Central memory CD8-positive, alpha-beta T cell (primary cell): Measurements from ENCODE around the gene NEB.
"Not testable (repeated sequence)": the region's sequence is repeated elsewhere in the genome, so short reads cannot be mapped to it uniquely, and the experiment has no call there.

ENCODE experiments used
- ATAC-seq: fragments of 150-1000 bp; cut with Tn5 transposase; replicated peaks from 2 replicates; pipeline ENCODE4 v1.10.0; 2022; ENCODE audit warnings: mild to moderate bottlenecking, moderate FRiP score, moderate number of reproducible peaks; ENCODE audit not compliant: poor library complexity, severe bottlenecking; ENCODE audit errors: extremely low read depth
- DNase-seq, 2 donors: peaks; one replicate each; pipeline ENCODE4 v3.0.0; 2021; ENCODE audit warnings: low spot score in 2 of 2
- H3K27ac Mint-ChIP-seq: one replicate; pipeline ENCODE4 v1.8.0; 2022; ENCODE audit warnings: low read depth, mild to moderate bottlenecking, moderate library complexity, mixed read lengths
- H3K27me3 Mint-ChIP-seq: one replicate; pipeline ENCODE4 v1.8.0; 2022; ENCODE audit warnings: mixed read lengths
- H3K36me3 Mint-ChIP-seq: one replicate; pipeline ENCODE4 v1.8.0; 2022; ENCODE audit warnings: mild to moderate bottlenecking, moderate library complexity, mixed read lengths; ENCODE audit not compliant: insufficient read depth
- H3K4me1 Mint-ChIP-seq: one replicate; pipeline ENCODE4 v1.8.0; 2022; ENCODE audit warnings: mixed read lengths
- H3K4me3 Mint-ChIP-seq: one replicate; pipeline ENCODE4 v1.8.0; 2022; ENCODE audit warnings: mild to moderate bottlenecking, moderate library complexity, mixed read lengths
- H3K9me3 Mint-ChIP-seq: one replicate; pipeline ENCODE4 v1.8.0; 2022; ENCODE audit warnings: mixed read lengths

NEB gene

GRCh38 chr2:151745261-151745660 lies 11.0 kb upstream of the NEB start:
- not testable (repeated sequence) for H3K4me1 Mint-ChIP-seq, DNase-seq, H3K9me3 Mint-ChIP-seq, H3K27me3 Mint-ChIP-seq, ATAC-seq, H3K4me3 Mint-ChIP-seq, H3K36me3 Mint-ChIP-seq, H3K27ac Mint-ChIP-seq

- Mint-ChIP-seq H3K9me3 (no peaks in the 10 kb centered on the region), H3K4me1 (no peaks in the 10 kb centered on the region), H3K27ac (no peak overlapping the region), H3K27me3 (peaks cover 8% of the 10 kb centered on the region), H3K36me3 (no peaks in the 10 kb centered on the region), H3K4me3 (no peak overlapping the region)
- ATAC-seq (no peak), DNase-seq (no peak)
Measured at GRCh38 chr2:151730262-151730975, 3.9 kb downstream of the NEB start.

GRCh38 chr2:151729837-151730236 lies 4.4 kb downstream of the NEB start:
- no peak overlapping the region for H3K4me3 Mint-ChIP-seq
- peaks cover 8% of the 10 kb centered on the region for H3K27me3 Mint-ChIP-seq
- ATAC-seq: no peak
- H3K9me3 Mint-ChIP-seq: no peaks in the 10 kb centered on the region
- peaks cover 1% of the 10 kb centered on the region for H3K36me3 Mint-ChIP-seq
- DNase-seq: no peak
- H3K4me1 Mint-ChIP-seq: no peaks in the 10 kb centered on the region
- no peak overlapping the region for H3K27ac Mint-ChIP-seq

GRCh38 chr2:151729415-151729811 lies 4.9 kb downstream of the NEB start:
- no peak for ATAC-seq

GRCh38 chr2:151728804-151729414 lies 5.4 kb downstream of the NEB start:
- peaks cover 1% of the 10 kb centered on the region for H3K36me3 Mint-ChIP-seq

More at GRCh38 chr2:151729415-151729811, 4.9 kb downstream of the NEB start:
- no peak overlapping the region for H3K27ac Mint-ChIP-seq
- DNase-seq: no peak
- H3K36me3 Mint-ChIP-seq: peaks cover 1% of the 10 kb centered on the region
- H3K9me3 Mint-ChIP-seq: no peaks in the 10 kb centered on the region
- no peaks in the 10 kb centered on the region for H3K4me1 Mint-ChIP-seq
- no peak overlapping the region for H3K4me3 Mint-ChIP-seq
- peaks cover 8% of the 10 kb centered on the region for H3K27me3 Mint-ChIP-seq

GRCh38 chr2:151727593-151728552 lies 6.4 kb downstream of the NEB start:
- Mint-ChIP-seq H3K4me3 (no peak overlapping the region), H3K27ac (no peak overlapping the region), H3K36me3 (peaks cover 1% of the 10 kb centered on the region), H3K4me1 (no peaks in the 10 kb centered on the region), H3K9me3 (no peaks in the 10 kb centered on the region), H3K27me3 (peaks cover 8% of the 10 kb centered on the region)
- ATAC-seq: no peak
- DNase-seq: no peak

More at GRCh38 chr2:151728804-151729414, 5.4 kb downstream of the NEB start:
- DNase-seq: no peak
- Mint-ChIP-seq H3K9me3 (no peaks in the 10 kb centered on the region), H3K4me3 (no peak overlapping the region), H3K27me3 (peaks cover 8% of the 10 kb centered on the region), H3K27ac (no peak overlapping the region), H3K4me1 (no peaks in the 10 kb centered on the region)
- ATAC-seq: no peak

GRCh38 chr2:151721161-151721560 lies 13.1 kb downstream of the NEB start:
- Mint-ChIP-seq H3K36me3 (peaks cover 1% of the 10 kb centered on the region), H3K27ac (no peak overlapping the region), H3K9me3 (peaks cover 6% of the 10 kb centered on the region), H3K4me1 (no peaks in the 10 kb centered on the region), H3K4me3 (no peak overlapping the region), H3K27me3 (peaks cover 11% of the 10 kb centered on the region)
- no peak for DNase-seq
- ATAC-seq: no peak

- peaks cover 1% of the 10 kb centered on the region for H3K36me3 Mint-ChIP-seq
- H3K4me1 Mint-ChIP-seq: no peaks in the 10 kb centered on the region
- H3K9me3 Mint-ChIP-seq: peaks cover 6% of the 10 kb centered on the region
- no peak overlapping the region for H3K27ac Mint-ChIP-seq
- no peak for DNase-seq
- no peak overlapping the region for H3K4me3 Mint-ChIP-seq
- ATAC-seq: no peak
- peaks cover 11% of the 10 kb centered on the region for H3K27me3 Mint-ChIP-seq
Measured at GRCh38 chr2:151720521-151720920, 13.8 kb downstream of the NEB start.

- no peaks in the 10 kb centered on the region for H3K36me3 Mint-ChIP-seq
- H3K4me3 Mint-ChIP-seq: no peak overlapping the region
Measured at GRCh38 chr2:151718796-151719195, 15.5 kb downstream of the NEB start.

GRCh38 chr2:151718247-151718646 lies 16.0 kb downstream of the NEB start:
- no peak for ATAC-seq
- Mint-ChIP-seq H3K9me3 (peaks cover 6% of the 10 kb centered on the region), H3K27ac (no peak overlapping the region), H3K36me3 (no peaks in the 10 kb centered on the region), H3K4me1 (no peaks in the 10 kb centered on the region), H3K27me3 (peaks cover 11% of the 10 kb centered on the region), H3K4me3 (no peak overlapping the region)
- DNase-seq: no peak

More at GRCh38 chr2:151718796-151719195, 15.5 kb downstream of the NEB start:
- Mint-ChIP-seq H3K4me1 (no peaks in the 10 kb centered on the region), H3K27ac (no peak overlapping the region), H3K9me3 (peaks cover 6% of the 10 kb centered on the region), H3K27me3 (peaks cover 11% of the 10 kb centered on the region)
- DNase-seq (no peak), ATAC-seq (no peak)

GRCh38 chr2:151716721-151717120 lies 17.6 kb downstream of the NEB start:
- ATAC-seq (no peak), DNase-seq (no peak)
- no peak overlapping the region for H3K27ac Mint-ChIP-seq
- H3K9me3 Mint-ChIP-seq: peaks cover 6% of the 10 kb centered on the region
- H3K27me3 Mint-ChIP-seq: peaks cover 11% of the 10 kb centered on the region
- H3K4me1 Mint-ChIP-seq: no peaks in the 10 kb centered on the region
- H3K4me3 Mint-ChIP-seq: no peak overlapping the region
- no peaks in the 10 kb centered on the region for H3K36me3 Mint-ChIP-seq

- DNase-seq: no peak
- no peaks in the 10 kb centered on the region for H3K9me3 Mint-ChIP-seq
- no peak for ATAC-seq
- no peaks in the 10 kb centered on the region for H3K36me3 Mint-ChIP-seq
- no peaks in the 10 kb centered on the region for H3K27me3 Mint-ChIP-seq
- no peaks in the 10 kb centered on the region for H3K4me1 Mint-ChIP-seq
- H3K4me3 Mint-ChIP-seq: no peak overlapping the region
- H3K27ac Mint-ChIP-seq: no peak overlapping the region
Measured at GRCh38 chr2:151713291-151713903, 20.9 kb downstream of the NEB start.
